Measurements from ENCODE around the gene LINC00237. TPM values are rescaled to one million over a fixed set of nuclear protein-coding genes. Genes with fewer than 3 reads are reported as not detected.

Gene LINC00237
- total RNA-seq, result under 0.01 TPM in 1 of 2 replicates, not detected in the other

DNA sequence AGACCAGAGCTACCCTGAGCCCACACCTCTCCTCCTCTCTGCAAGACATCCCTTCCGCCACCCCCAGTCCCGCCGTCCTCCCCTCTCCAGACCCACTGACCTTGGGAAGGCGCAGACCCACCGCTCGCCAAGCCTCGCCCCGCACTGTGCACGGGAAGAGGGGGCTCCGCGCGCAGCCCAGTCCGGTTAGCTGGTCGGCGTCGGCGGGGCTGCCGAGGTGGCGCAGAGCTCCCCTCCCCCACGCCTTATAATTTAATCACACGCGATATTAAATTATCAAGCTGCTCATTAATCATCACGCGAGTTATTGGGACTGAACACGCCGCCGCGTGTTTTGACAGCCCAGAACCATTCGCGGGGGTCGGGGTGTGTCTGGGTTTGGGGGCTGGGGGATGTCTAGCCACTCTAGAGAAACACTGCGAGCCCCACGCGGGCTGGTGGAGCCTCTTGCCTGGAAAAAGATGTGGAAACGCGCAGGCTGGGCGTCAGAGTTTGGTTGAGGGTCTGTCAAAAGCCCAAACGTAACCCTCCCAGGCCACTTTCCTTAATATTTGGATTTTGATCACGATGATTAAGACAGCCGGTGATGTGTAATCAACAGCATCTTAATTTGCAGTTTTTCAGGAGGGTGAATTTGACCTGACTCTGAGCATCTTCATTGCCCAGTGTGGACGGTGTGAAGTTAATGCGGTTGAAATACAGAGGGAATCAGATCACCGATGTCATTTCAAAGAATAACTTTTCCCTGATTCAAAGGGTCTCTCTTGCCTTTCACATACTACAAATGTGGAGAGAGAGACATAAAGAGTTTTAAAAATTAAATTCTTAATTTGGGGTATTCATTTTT lies at the start of gene LINC00237:
TSS of gene LINC00237 (minus strand) at position 188 of the 847 bp plus-strand sequence.
- no peak for DNase-seq (ENCODE audit: low read depth in 2 of 2)

DNA sequence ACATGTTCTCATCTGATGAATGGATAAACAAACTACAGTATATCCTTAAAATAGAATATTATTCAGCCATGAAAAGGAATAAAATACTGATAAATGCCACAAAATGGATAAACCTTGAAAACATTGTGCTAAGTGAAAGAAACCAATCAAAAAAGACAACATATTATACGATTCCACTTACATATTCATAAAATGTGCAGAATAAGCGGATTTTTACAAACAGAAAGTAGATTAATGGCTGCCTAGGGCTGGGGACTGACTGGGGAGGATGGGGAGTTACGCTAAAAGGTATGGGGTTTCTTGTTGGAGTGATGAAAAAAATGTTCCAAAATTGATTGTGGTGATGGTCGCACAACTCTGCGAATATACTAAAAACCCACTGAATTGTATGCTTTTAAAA lies 49.1 kb upstream of the LINC00237 start:
- no peak for DNase-seq (ENCODE audit: low read depth in 2 of 2)

DNA sequence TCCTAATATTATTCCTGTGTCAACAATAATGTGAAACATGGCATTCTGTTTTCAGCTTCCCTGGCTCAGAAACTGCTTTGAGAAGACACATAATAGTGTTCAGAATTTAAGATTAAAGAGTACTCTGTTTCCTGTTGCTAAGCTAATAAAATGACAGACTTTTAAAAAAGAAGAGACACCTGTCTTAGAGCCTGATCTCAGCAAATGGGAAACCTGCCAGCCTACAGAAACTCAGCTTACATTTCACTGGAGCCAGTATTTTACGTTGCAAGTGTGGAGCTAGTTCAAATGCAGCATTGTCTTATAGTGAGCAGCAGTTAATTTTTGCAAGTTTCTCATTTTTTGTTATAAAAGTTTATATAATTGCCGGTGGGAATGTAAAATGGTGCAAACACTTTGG lies 48.5 kb upstream of the LINC00237 start:
- no peak for DNase-seq (ENCODE audit: low read depth in 2 of 2)

DNA sequence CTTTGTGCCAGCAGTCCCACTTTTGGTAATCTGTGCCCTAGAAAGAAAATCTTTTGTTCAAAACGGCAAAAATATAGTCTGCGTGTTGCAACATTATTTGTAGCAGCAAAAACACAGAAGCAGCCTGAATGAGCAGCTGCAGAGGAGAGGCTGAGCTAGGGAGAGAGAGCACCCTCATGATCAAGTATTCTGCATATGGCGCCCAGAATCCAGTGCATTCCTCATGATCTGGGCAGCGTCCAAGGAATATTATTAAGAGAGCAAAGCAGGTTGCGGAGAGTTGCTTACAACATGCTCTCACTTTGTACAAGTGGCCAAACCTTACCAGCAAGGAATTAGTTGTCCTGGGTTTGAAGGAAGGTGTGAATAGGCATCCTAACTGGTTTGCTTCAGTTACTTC lies 45.6 kb upstream of the LINC00237 start:
- DNase-seq (ENCODE audit: low read depth in 2 of 2), result no peak

- no peak for DNase-seq (ENCODE audit: low read depth in 2 of 2)
Observed at GRCh38 chr20:21149344-21149743, 43.2 kb upstream of the LINC00237 start.

DNA sequence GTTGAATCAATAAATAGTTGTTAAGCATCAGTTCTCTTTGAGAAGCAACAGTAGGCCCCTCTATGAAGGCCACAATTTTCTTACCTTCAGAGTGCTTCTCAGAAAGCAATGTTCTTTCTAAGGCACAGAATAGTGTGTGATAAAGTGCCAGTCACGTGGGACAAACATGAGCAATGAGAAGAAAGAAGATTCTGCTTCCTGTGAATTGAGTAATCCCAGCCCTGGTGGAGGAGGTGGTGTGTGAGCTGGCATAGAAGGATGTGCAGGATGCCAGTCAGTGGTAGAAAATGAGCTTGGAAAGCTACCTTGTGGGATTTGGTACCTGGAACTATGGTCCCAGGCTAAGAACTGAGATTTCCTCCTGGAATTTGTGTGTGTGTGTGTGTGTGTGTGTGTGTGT lies 41.4 kb upstream of the LINC00237 start:
- DNase-seq (ENCODE audit: low read depth in 2 of 2), result no peak

- no peak for DNase-seq (ENCODE audit: low read depth in 2 of 2)
Observed at GRCh38 chr20:21146215-21146614, 40.1 kb upstream of the LINC00237 start.

GRCh38 chr20:21145424-21145823 lies 39.3 kb upstream of the LINC00237 start:
- DNase-seq (ENCODE audit: low read depth in 2 of 2), result no peak

- DNase-seq (ENCODE audit: low read depth in 2 of 2), result no peak
Observed at GRCh38 chr20:21143194-21143890, 37.2 kb upstream of the LINC00237 start.

DNA sequence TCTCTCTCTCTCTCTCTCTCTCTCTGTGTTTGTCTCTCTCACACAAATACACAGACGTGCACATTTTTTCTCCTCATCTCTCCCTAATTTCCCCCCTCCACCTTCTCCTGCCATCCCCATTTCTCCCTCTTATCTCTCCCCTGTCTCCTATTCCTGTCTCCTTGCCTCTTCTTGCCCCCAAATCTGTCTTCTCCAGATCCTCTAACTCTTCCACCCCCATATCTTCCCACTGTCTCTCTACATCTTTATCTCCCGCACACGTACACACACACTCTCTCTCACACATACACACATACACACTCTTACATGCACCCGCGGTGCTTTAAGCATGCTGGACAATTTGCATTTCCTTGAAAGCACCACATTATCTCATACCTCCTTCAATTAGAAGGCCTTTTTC lies 35.7 kb upstream of the LINC00237 start:
- DNase-seq (ENCODE audit: low read depth in 2 of 2), result no peak

DNA sequence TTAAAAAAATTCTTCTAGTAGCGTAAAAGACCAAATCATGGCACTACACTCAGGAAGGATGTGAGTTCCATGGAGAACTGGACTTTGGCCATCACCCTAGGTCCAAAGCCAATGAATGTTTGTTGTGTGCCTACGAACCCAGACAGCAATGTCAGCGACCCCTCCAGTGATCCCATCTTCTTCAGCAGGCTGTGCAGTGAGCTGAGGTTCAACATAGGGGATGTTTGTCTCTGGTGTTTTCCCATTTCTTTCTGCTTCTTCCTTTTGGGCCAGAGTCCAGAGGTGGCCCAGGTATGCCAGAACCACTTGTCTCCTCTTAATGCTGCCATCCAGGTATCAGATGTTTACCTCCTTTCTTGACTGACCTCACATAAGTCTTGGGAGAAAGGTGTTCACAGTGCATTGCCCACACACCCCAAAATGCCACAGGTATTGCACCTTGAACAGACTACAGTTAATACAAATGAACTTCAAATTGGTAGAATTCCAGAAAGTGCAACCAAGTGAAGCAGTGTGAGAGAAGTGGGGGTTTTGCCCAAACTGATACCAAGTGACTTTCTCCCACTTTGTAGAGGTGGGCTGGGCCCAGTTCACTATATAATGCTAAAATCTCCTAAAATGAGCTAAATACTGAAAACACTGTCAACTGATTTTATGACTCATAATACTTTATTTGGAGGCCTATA lies 33.9 kb upstream of the LINC00237 start:
- no peak for DNase-seq (ENCODE audit: low read depth in 2 of 2)

GRCh38 chr20:21137078-21137477 lies 30.9 kb upstream of the LINC00237 start:
- DNase-seq (ENCODE audit: low read depth in 2 of 2), result no peak

- no peak for DNase-seq (ENCODE audit: low read depth in 2 of 2)
Observed at GRCh38 chr20:21136015-21136732, 30.0 kb upstream of the LINC00237 start.

- DNase-seq (ENCODE audit: low read depth in 2 of 2), result no peak
Observed at GRCh38 chr20:21134883-21135493, 28.8 kb upstream of the LINC00237 start.

DNA sequence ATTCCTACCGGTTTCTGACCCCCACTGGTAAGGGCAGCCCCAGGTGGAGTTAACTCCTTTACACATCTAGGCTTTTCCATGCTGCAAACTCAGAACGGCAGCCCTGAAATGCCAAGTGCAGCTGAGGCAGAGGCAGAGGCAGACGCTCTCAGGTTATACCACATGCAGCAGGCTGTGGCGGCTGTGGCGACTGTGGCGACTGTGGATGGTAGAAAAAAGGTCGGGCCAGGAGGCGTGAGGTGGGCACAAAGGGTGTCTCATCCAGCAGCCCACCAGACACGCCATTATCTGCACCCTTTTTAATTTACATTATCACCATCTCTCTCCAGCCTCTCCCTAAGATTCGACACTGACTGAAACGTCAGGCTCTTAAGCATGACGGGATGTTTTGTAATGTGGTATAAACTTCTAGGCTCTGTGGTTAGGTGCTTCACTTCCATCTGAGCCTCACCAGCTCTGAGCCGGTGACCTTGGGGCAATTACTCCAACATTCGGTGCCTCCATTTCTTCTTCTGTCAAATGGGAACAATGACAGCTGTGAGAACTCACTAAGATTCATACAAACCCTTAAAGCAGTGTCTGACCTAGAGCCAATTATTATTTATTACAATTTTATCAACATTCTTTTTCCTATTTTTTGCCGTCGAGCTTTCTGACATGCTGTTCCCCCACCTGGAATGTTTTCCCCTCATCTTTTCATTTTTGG lies 27.9 kb upstream of the LINC00237 start:
- no peak for DNase-seq (ENCODE audit: low read depth in 2 of 2)

GRCh38 chr20:21133404-21133803 lies 27.2 kb upstream of the LINC00237 start:
- no peak for DNase-seq (ENCODE audit: low read depth in 2 of 2)

GRCh38 chr20:21129861-21130260 lies 23.7 kb upstream of the LINC00237 start:
- no peak for DNase-seq (ENCODE audit: low read depth in 2 of 2)

GRCh38 chr20:21127201-21127981 lies 21.2 kb upstream of the LINC00237 start:
- DNase-seq (ENCODE audit: low read depth in 2 of 2), result no peak

DNA sequence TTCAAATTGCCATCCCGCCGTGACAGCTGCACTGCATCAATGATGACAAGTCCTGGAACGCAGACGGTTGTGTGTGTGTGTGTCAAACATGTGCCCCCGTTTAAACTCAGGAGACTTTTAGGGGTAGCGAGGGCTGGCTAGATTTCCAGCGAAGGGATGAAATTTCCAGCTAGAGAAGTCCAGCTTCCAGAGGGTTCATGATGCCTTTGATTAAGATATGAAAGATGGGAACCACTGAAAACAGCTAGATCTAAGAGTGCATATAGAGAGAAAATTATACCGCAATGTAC lies 20.4 kb upstream of the LINC00237 start:
- DNase-seq (ENCODE audit: low read depth in 2 of 2), result no peak

All from dermis microvascular lymphatic vessel endothelial cell (primary cell).